GM19372 (cell line): ENCODE measurements around the gene RIPK4.
"Not testable (repeated sequence)": the region's sequence is repeated elsewhere in the genome, so short reads cannot be mapped to it uniquely, and the experiment has no call there.

Source experiments
- ATAC-seq: cut with Tn5 transposase; IDR thresholded peaks from one replicate; pipeline ENCODE4 v1.9.1; 2021; ENCODE audit warnings: mild to moderate bottlenecking, low read depth, moderate library complexity; ENCODE audit not compliant: unreplicated experiment

Gene RIPK4

GRCh38 chr21:41720250-41720649, 46.6 kb downstream of the RIPK4 start:
- ATAC-seq: no peak

GRCh38 chr21:41719691-41720090, 47.2 kb downstream of the RIPK4 start:
- ATAC-seq: no peak

GRCh38 chr21:41717573-41718330, 49.1 kb downstream of the RIPK4 start:
- ATAC-seq: no peak

GRCh38 chr21:41716751-41717150, 50.1 kb downstream of the RIPK4 start:
- ATAC-seq: no peak

GRCh38 chr21:41715649-41716281, 51.1 kb downstream of the RIPK4 start:
- ATAC-seq: no peak

- ATAC-seq: not testable (repeated sequence)
These were observed 52.5 kb downstream of the RIPK4 start for GRCh38 chr21:41714299-41714865.

GRCh38 chr21:41713495-41714281, 53.2 kb downstream of the RIPK4 start:
- ATAC-seq: no peak

GRCh38 chr21:41712730-41713129, 54.1 kb downstream of the RIPK4 start:
- ATAC-seq: no peak

DNA sequence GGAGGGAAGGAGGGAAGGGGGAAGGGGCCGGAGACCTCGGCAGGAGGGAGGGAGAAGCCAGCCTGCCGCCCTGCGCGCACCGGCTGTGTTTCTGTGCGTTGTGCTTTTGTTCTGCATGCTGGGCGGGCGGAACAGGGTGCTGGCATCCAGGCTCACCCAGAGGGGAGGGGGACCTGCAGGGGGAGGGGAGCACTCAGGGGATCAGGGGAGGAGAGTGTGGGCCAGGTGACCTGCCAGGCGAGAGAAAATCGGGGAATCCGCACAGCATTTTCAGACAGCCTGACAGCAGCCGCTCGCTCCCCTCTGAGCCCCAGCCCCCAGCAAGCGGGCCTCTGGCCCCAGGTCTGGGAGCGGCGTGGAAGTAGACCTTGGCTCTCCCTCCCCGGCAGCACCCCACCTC, 54.7 kb downstream of the RIPK4 start:
- ATAC-seq: no peak

- no peak for ATAC-seq
These were observed 55.3 kb downstream of the RIPK4 start for GRCh38 chr21:41711416-41712007.

GRCh38 chr21:41710823-41711160, 56.1 kb downstream of the RIPK4 start:
- ATAC-seq: no peak

DNA sequence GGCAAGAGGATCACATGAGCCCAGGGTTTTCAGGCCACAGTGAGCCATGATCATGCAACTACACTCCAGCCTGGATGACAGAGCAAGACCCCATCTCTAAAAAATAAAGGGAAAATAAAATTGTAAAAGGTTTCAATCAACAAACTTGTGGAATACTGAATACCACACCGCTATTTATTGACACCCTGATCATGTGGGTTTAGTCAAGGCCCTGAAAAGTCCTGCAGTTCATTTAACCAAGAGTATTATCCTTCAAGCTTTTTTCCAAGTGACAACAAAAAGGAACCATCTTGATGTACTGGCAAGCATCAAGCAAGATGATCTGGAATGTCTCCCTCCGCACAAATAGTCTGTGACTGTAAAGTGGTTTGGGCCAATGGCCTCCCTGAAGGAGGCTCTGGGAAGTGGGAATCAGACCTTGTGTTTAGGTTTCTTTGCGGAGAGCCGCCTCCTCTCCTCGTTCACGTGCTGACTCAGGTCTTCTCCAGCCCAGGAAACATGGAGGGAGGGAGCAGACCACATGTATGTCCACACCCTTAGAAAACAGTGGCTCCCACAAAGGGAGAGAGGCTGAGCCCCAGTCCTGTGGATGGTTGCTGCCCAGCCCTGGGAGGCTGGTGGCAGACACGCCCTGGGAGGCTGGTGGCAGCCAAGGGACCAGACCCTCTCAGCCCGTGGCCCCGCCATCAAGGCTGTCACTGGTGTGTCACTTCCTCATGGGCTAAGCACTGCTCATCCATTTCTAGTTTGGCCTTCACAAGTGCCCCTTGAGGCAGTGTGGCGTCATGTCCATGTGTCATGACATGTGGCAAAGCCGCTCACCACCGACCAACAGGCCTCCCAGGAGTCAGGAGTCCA, 56.7 kb downstream of the RIPK4 start:
- no peak for ATAC-seq

DNA sequence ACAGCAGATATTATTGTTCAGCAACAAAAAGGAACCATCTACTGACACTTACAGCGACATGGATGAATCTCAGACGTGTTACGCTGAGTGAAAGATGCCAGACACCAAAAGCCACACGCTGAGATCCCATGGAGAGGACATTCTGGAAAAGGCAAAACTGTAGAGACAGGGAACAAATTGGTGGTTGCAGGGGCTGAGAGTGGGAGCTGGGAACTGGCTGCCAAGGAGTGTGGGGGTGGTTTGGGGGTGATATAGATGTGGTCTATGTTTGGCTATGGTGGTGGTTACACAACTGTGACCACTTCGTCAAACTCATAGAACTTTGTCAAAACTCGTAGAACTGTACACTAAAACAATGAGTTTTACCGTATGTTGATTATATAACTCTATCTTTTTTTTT, 57.7 kb downstream of the RIPK4 start:
- no peak for ATAC-seq

GRCh38 chr21:41707960-41708330, 58.9 kb downstream of the RIPK4 start:
- no peak for ATAC-seq

DNA sequence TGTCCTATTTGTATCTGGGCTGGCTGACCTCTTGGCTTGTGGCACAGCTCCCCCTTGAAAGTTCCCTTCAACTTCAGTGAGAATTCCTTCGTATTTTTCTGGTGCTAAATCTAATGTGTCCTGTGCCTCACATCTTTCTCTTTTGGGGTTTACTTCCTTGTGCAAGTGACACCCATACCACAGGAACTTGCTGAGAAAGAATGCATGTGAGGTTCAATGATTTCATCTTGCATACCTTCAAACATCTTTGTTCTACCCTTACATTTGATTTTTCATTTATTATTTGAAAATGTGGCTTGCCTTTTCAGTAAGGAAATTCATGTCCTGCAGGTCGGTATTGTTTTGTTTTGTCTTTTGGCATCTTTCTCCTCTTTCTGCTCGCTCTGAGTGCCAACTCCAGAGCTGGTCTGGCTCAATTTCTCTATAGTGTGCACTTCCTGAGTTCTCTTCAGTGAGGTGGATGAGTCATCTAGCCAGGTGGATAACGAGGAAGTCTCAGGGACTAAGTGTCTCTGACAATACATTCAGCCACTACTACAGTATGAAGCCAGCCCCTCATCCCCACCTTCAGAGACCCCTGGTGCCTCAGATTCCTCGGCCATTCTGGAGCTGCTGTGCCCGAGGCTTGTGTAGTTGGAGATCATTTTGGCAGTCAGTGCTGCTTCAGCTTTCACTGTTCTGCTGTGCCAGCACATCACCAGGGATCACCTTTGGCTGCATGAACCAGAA, 59.5 kb downstream of the RIPK4 start:
- ATAC-seq: no peak

- ATAC-seq: no peak
These were observed 60.2 kb downstream of the RIPK4 start for GRCh38 chr21:41706678-41707077.

DNA sequence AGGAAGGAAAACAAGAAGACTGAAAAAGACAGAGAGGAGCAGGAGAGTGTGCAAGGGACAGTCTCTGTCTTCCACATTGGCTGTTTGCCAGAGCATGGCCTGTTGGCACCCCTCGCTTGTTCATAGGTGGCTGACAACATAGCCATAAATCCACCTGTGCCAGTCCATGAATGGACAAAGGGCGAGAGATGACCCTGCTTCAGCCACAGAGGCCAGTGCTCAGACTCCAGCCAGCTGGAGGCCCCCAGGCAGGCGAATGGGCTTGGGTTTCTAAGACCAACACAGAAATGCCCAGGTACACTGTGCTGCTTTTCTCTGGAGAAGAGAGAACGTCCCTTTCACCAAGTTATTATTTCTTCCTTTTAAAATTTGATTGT, 60.6 kb downstream of the RIPK4 start:
- ATAC-seq: no peak

GRCh38 chr21:41705546-41706262, 61.1 kb downstream of the RIPK4 start:
- ATAC-seq: no peak
